NCI-H1105 treated with DMSO at 0.1 percent for 48 hours (cell line): ENCODE data around the gene RIN1.
"Not testable (repeated sequence)": the region's sequence is repeated elsewhere in the genome, so short reads cannot be mapped to it uniquely, and the experiment has no call there.

Experiments used
- DNase-seq: peaks from one replicate; lab custom pipeline; 2025; lab: John Stamatoyannopoulos, UW

RIN1 gene, protein sequence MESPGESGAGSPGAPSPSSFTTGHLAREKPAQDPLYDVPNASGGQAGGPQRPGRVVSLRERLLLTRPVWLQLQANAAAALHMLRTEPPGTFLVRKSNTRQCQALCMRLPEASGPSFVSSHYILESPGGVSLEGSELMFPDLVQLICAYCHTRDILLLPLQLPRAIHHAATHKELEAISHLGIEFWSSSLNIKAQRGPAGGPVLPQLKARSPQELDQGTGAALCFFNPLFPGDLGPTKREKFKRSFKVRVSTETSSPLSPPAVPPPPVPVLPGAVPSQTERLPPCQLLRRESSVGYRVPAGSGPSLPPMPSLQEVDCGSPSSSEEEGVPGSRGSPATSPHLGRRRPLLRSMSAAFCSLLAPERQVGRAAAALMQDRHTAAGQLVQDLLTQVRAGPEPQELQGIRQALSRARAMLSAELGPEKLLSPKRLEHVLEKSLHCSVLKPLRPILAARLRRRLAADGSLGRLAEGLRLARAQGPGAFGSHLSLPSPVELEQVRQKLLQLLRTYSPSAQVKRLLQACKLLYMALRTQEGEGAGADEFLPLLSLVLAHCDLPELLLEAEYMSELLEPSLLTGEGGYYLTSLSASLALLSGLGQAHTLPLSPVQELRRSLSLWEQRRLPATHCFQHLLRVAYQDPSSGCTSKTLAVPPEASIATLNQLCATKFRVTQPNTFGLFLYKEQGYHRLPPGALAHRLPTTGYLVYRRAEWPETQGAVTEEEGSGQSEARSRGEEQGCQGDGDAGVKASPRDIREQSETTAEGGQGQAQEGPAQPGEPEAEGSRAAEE

DNA sequence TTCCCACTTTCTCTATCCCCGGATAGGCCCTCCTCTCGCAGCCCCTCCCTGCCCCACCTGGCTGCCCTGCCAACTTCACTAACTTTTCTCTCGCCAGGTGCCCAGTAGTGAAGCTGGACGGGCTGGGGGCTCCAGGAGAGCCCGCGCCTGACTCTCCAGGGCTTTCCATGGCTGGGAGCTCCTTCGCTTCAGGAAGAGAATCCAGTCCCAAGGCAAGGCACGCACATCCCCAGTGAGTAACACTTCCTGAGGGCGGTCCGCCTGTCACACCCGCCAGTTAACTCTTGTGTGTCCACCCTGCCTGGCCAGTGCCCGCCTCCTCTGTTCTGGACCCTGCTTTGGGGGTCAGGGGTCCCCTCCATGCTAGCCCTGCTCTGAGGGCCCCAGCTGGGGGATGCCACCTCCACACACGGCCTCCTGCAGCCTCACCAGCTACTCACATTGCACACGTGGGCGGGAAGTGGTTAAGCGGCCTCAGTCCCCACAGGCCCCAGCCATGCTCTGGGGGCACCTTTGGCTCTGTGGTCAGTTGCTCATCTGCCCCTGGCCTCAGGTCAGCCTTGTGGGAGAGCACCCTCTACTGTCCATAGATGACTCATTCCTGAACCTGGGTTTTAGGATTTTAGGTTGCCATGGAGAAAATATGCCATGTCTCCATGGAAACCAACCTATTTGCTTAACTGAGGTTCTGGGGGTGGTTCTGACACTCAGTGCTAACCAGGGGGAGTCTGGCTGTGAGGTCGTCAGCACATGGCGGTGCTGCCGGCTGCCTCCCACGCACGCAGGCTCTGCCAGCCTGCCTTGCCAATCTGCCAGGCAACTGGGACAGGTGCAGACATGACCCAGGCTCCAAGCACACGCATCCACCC is at the start of gene RIN1:
Gene RIN1 (minus strand): TSS at position 201 of the 869 bp plus-strand sequence. CDS start 32 bp downstream, at position 169.
- peak; percentile 75 for DNase-seq

- DNase-seq: not testable (repeated sequence)
Measured at GRCh38 chr11:66384316-66384715, 48.1 kb upstream of the RIN1 start.

DNA sequence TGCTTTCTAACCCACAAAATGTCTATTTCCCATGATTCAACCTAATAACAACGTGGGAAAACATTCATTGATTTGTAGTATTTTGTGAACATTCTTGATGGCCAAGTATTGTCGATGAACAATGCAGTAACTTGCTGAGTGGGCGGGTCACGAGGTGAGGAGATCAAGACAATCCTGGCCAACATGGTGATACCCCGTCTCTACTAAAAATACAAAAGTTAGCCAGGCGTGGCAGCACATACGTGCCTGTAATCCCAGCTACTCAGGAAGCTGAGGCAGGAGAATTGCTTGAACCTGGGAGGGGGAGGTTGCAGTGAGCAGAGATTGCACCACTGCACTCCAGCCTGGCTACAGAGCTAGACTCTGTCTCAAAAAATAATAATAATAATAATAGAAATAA is 44.0 kb upstream of the RIN1 start:
- not testable (repeated sequence) for DNase-seq

DNA sequence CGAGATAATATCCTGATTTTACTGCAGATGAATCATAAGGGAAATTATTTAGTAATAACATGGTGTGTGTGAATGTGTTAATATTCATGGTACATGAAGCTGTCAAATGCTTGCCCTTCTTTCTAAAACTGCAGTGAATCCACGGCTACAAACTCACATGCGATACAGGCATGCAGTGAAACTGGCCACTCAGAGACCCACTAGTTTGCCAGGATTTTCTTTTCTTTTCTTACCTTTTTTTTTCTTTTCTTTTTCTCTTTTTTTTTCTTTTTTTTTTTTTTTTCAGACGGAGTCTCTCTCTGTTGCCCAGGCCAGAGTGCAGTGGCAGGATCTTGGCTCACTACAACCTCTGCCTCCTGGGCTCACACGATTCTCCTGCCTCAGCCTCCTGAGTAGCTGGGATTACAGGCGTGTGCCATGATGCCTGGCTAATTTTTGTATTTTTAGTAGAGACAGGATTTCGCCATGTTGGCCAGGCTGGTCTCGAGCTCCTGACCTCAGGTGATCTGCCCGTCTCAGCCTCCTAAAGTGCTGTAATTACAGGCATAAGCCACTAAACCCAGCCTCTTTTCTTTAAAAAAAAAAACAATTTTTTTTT is 37.6 kb upstream of the RIN1 start:
- not testable (repeated sequence) for DNase-seq

GRCh38 chr11:66373265-66373664 is 37.0 kb upstream of the RIN1 start:
- DNase-seq: no peak

DNA sequence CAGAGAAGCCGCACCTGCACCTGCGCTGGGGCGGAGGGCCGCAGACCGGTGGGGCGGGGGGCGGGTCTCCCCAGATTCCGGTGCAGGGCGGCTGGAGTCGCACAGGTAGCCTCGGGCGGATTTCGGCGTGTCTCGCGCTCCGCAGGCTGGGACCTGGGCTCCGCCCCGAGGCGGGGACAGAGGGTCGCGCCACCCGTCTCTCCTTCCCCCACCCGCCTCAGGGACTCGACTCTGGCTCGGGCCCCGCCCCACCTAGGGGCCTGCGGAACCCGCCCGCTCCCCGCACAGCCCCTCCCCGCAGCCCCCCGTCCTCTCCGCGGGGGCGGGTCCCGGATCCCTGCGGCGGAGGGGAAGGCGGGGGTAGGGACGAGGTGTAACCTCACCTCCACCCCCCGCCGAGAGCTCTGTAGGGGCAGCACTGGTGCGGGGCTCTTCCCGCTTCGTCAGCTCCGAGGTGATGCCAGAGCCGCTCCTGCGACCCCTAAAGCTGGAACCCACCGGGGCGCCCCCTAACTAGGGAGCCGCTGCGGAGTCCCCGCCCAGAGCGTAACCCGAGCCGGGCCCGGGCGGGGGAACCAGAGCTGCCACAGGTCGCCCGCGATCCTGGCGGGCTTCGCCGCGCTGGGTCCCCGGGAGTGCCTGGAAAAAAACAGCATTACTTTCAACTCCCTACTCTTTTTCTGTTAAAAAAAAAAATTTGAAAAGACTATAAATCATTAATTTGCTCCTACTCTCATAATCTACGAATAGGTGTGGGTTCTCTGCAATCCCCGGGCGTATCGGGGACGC is 35.6 kb upstream of the RIN1 start, which contains the start of gene SLC29A2:
Gene SLC29A2 (minus strand): TSS at position 134 of the 789 bp plus-strand sequence. CDS start 169 bp downstream, outside the sequence.
- peak; percentile 90 for DNase-seq

- no peak for DNase-seq
Measured at GRCh38 chr11:66369073-66369894, 33.0 kb upstream of the RIN1 start.

GRCh38 chr11:66368484-66368883 is 32.2 kb upstream of the RIN1 start:
- no peak for DNase-seq

- DNase-seq: no peak
Measured at GRCh38 chr11:66367561-66368312, 31.5 kb upstream of the RIN1 start.

DNA sequence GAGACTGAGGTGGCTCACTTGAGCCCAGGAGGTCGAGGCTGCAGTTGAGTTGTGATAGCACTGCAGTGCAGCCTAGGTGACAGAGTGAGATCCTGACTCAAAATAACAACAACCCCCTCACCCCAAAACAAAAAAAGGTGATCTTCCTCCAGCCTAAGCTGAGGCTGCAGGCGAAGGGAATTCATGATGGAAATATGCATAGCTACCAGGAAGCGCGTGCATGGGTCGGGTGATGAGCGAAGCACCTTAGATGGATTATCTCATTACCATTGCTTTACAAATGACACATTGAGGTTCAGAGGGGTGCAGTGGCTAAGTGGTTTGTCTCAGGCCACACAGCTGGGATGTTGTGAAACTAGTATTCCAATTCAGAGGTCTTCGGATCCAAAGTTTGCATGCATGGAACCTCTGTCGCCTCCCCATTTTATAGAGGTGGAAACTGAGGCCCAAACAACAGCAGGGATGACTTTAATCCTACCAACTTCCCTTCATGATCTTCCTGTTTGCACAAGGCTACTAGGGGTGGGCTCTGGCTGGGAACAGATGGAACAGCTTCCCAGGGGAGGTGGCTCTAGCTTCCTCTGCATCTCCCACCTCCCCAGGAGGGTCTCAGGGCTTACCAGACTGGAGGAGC is 30.7 kb upstream of the RIN1 start:
- DNase-seq: no peak

- no peak for DNase-seq
Measured at GRCh38 chr11:66365711-66366619, 29.7 kb upstream of the RIN1 start.

DNA sequence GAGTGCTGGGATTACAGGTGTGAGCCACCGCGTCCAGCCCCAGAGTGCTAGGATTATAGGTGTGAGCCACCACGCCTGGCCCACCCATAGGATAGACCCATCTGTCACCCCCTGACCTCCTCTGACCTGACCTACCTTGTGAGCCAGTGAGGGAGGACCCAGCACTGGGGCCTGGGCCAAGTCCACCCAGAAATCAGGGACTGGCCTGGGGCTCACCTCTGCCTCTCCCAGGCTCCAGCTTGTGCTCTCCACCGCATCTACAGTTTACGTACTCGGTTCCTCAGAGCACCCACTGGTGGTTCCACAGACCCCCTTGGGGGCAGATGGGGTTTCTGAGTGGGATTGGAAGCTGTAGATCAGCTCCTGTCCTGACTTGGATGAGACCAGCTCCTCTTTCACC is 28.9 kb upstream of the RIN1 start:
- no peak for DNase-seq

DNA sequence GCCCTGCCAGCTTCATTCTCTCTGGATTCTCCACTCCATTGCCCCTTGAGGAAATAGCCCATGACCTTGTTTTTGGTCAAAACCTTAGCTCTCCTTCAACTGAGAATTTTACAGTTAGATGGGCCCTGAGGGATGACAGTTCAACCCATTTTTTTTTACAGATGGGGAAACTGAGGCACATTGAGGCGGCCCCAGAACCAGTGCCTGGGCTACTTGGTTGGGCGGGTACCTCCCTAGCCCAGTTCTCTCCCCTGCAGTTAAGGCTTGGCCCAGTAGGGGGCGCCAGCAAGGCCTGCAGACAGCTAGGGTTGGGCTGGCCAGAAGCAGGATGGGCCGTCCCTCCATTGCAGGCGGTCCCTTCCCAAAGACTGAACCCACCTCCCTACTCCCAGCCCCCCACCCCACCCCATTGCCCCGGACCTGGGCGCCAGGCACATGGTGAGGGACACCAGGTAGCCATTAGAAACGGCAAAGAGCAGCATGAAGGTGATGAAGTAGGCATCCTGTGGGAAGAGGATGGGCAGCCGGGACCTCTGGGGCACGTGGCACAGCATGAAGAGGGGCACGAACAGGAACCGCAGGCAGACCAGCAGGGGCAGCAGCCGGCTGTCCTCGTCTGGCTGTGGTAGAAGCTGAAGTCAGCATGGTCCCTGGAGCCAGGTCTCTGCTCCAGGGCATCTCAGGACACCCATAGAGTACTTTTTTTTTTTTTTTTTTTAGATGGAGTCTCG is 27.7 kb upstream of the RIN1 start:
- no peak for DNase-seq

- no peak for DNase-seq
Measured at GRCh38 chr11:66363187-66363601, 27.0 kb upstream of the RIN1 start.

GRCh38 chr11:66362481-66363147 is 26.4 kb upstream of the RIN1 start:
- DNase-seq: no peak

- DNase-seq: no peak
Measured at GRCh38 chr11:66361502-66361941, 25.3 kb upstream of the RIN1 start.
